H1 (cell line): ENCODE measurements around the gene ACSF2. TPM values are rescaled to one million over a fixed set of nuclear protein-coding genes. Genes with fewer than 3 reads are reported as not detected.

Experiments
- CHD7 ChIP-seq: fragments of 300-600 bp; sonication (generic); IDR thresholded peaks from 2 replicates; pipeline ENCODE4 v1.7.1; 2012; ENCODE audit warnings: low read length, moderate library complexity, mild to moderate bottlenecking, inconsistent platforms; ENCODE audit not compliant: insufficient replicate concordance
- CREB1 ChIP-seq: IDR thresholded peaks from 2 replicates; pipeline ENCODE4 v1.6.1; 2012; ENCODE audit warnings: inconsistent platforms
- E2F6 ChIP-seq: IDR thresholded peaks from 2 replicates; pipeline ENCODE4 v1.6.1; 2012; ENCODE audit warnings: inconsistent platforms
- HDAC6 ChIP-seq: IDR thresholded peaks from one replicate; pipeline ENCODE4 v1.7.1; 2012; ENCODE audit warnings: low read depth, mild to moderate bottlenecking, inconsistent platforms, low read length, moderate library complexity
- JUND ChIP-seq: IDR thresholded peaks from 2 replicates; pipeline ENCODE4 v1.6.1; 2011; ENCODE audit warnings: mild to moderate bottlenecking, improper control_type of control experiment, low read length
- NRF1 ChIP-seq: IDR thresholded peaks from 2 replicates; pipeline ENCODE4 v1.6.1; 2011; ENCODE audit warnings: mild to moderate bottlenecking, low read depth, low read length, improper control_type of control experiment
- SIN3A ChIP-seq, 2 experiments: IDR thresholded peaks in 1 of 2; conservative IDR thresholded peaks in 1 of 2; 2 replicates each; pipeline ENCODE4 v1.6.1; 2011 to 2012; ENCODE audit warnings: low read length in 2 of 2, improper control_type of control experiment in 1 of 2, low read depth in 1 of 2, mild to moderate bottlenecking in 1 of 2
- SUZ12 ChIP-seq: fragments of 200-600 bp; sonication (generic); IDR thresholded peaks from 2 replicates; pipeline ENCODE4 v1.6.1; 2012; ENCODE audit warnings: mild to moderate bottlenecking, inconsistent platforms, low read length, moderate library complexity, mixed read lengths
- ZNF274 ChIP-seq: IDR thresholded peaks from 2 replicates; pipeline ENCODE4 v1.7.0; 2012; ENCODE audit warnings: low read length, borderline replicate concordance; ENCODE audit errors: extremely low read depth
- polyA plus RNA-seq, 7 experiments: library from polyadenylated mRNA; depleted of rRNA in 3 of 7; stranded (reverse) in 5 of 7; unstranded in 2 of 7; fragments of >200 nt in 5 of 7; fragments of 200-250 nt in 2 of 7; gene quantifications; 1 replicate in 5 of 7; 2 replicates in 1 of 7; 4 replicates in 1 of 7; pipeline versions ENCODE4 v1.2.1 to v1.2.3, GENCODE V29; 2011 to 2013; ENCODE audit warnings: missing spikeins in 2 of 7, mixed read lengths in 2 of 7
- total RNA-seq: library from RNA; stranded (reverse); fragmentation: NEBNext Ultra II Directional; extraction: Animal tissue kit (Norgen Biotek cat#: 25700); gene quantifications from 2 replicates; pipeline ENCODE4 v1.2.1, GENCODE V29; 2021

Gene ACSF2
- total and polyA plus RNA-seq, 2 of the 8 experiments (the other 6 are each of a cell fraction or from before 2014, with no cell fraction given) = 14.5 to 16.3 TPM

GRCh38 chr17:50484386-50485155 lies 58.6 kb downstream of the ACSF2 start (continued):
- TF ChIP-seq CHD7 (no peak), ZNF274 (no peak), JUND (no peak), SUZ12 (no peak), HDAC6 (no peak), NRF1 (no peak), CREB1 (no peak), SIN3A (conservative IDR thresholded peaks at IDR 0.05 in 1 of 2, IDR thresholded peaks at IDR 0.05 in 1 of 2; ENCODE audit: low read depth in 1 of 2, low read length in 2 of 2) (no peak), E2F6 (no peak)
